ENCODE data around the gene SPIRE2.

Gene SPIRE2

GRCh38 chr16:89853306-89853993 is 25.2 kb downstream of the SPIRE2 start:
- Histone ChIP-seq H3K27ac (no peak overlapping the region), H3K4me3 (ENCODE audit: low read depth, low read length) (no peak overlapping the region), H3K36me3 (replicated peaks) (no peaks in the 10 kb centered on the region), H3K27me3 (replicated peaks) (no peaks in the 10 kb centered on the region)
- in situ Hi-C loops (cut with HindIII; ENCODE audit: low pct_ligation_motif_present, low sequenced_read_pairs): no loop called here
- no peak for DNase-seq
- TF ChIP-seq, protein P1, sequence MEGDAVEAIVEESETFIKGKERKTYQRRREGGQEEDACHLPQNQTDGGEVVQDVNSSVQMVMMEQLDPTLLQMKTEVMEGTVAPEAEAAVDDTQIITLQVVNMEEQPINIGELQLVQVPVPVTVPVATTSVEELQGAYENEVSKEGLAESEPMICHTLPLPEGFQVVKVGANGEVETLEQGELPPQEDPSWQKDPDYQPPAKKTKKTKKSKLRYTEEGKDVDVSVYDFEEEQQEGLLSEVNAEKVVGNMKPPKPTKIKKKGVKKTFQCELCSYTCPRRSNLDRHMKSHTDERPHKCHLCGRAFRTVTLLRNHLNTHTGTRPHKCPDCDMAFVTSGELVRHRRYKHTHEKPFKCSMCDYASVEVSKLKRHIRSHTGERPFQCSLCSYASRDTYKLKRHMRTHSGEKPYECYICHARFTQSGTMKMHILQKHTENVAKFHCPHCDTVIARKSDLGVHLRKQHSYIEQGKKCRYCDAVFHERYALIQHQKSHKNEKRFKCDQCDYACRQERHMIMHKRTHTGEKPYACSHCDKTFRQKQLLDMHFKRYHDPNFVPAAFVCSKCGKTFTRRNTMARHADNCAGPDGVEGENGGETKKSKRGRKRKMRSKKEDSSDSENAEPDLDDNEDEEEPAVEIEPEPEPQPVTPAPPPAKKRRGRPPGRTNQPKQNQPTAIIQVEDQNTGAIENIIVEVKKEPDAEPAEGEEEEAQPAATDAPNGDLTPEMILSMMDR (IDR thresholded peaks at IDR 0.05; ENCODE audit: low read depth, low read length, missing control alignments): no peak

GRCh38 chr16:89855301-89855945 is 27.1 kb downstream of the SPIRE2 start:
- Histone ChIP-seq H3K27me3 (replicated peaks) (no peaks in the 10 kb centered on the region), H3K4me3 (ENCODE audit: low read depth, low read length) (no peak overlapping the region), H3K27ac (no peak overlapping the region), H3K36me3 (replicated peaks) (no peaks in the 10 kb centered on the region)
- in situ Hi-C loops (cut with HindIII; ENCODE audit: low pct_ligation_motif_present, low sequenced_read_pairs): no loop called here
- TF ChIP-seq, protein P1 (IDR thresholded peaks at IDR 0.05; ENCODE audit: low read depth, low read length, missing control alignments): no peak
- DNase-seq: no peak

DNA sequence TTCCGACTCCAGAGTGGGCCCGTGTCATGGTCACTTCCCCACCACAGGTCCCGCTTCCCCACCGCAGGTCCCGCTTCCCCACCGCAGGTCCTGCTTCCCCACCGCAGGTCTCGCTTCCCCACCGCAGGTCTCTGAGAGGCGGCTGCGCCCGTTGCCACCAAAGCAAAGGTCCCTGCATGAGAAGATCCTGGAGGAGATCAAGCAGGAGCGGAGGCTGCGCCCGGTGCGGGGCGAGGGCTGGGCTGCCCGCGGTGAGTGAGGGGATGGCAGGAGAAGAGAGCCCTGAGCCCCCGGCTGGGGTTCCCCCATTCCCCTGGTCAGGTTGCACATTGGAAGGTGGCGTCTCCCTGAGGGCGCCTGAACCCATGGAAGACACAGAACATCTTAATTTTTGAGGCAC is 27.7 kb downstream of the SPIRE2 start:
- H3K27me3 ChIP-seq (replicated peaks): no peaks in the 10 kb centered on the region

DNA sequence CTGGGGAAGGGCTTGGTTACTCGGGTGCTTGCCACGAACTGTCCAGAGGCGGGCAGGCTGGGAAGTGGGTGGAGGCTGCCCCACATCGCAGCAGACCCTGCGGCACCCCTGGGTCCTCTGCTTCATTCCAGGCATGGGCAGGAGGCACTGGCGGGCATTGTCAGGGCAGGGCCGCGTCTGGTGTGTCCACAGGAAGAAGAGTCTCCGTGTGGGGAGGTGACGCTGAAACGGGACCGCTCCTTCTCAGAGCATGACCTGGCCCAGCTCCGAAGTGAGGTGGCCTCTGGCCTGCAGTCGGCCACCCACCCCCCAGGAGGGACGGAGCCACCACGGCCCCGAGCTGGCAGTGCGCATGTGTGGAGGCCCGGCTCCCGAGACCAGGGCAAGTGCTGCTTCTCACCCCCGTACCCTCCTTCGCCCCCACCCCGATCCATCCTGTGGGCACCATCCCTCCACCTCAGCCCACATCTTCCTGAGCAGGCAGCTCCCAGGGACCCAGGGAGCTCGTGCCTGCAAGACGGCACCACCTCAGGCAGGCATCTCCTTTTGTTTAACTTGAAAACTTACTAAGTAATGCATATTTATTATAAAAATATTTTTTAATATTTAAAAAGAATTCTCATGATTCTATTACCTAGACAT is 30.8 kb downstream of the SPIRE2 start:
- H3K4me3 ChIP-seq (ENCODE audit: low read depth, low read length): no peak overlapping the region
- no peaks in the 10 kb centered on the region for H3K27me3 ChIP-seq (replicated peaks)
- no peak overlapping the region for H3K27ac ChIP-seq
- in situ Hi-C loops (cut with HindIII; ENCODE audit: low pct_ligation_motif_present, low sequenced_read_pairs): no loop called here
- DNase-seq: no peak
- no peaks in the 10 kb centered on the region for H3K36me3 ChIP-seq (replicated peaks)
- TF ChIP-seq, protein P1 (IDR thresholded peaks at IDR 0.05; ENCODE audit: low read depth, low read length, missing control alignments): no peak

More for the DNA sequence above, 27.7 kb downstream of the SPIRE2 start:
- no peak overlapping the region for H3K27ac ChIP-seq
- H3K36me3 ChIP-seq (replicated peaks): no peaks in the 10 kb centered on the region
- DNase-seq: no peak
- H3K4me3 ChIP-seq (ENCODE audit: low read depth, low read length): no peak overlapping the region
- in situ Hi-C loops (cut with HindIII; ENCODE audit: low pct_ligation_motif_present, low sequenced_read_pairs): no loop called here
- TF ChIP-seq, protein P1 (IDR thresholded peaks at IDR 0.05; ENCODE audit: low read depth, low read length, missing control alignments): no peak

DNA sequence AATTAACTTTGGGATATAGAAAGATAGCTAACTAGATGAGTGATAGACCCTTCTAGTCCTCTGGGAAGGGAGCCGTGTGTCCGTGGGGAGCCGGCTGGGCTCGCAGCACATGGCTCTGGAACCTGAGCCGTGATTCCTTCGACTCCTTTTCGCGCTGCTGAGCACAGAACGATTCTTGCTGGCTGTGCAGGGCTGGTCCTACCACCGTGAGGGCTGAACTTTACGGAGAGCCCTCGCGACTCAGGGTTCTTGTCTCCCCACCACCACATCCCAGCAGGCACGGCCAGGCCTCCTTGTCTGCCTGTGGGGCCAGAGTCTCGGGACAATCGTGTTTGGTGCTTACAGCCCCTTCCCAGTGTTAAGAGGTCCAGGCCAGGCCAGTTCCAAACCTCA is 31.3 kb downstream of the SPIRE2 start:
- no peak for DNase-seq
- Histone ChIP-seq H3K4me3 (ENCODE audit: low read depth, low read length) (no peak overlapping the region), H3K27me3 (replicated peaks) (no peaks in the 10 kb centered on the region), H3K27ac (no peak overlapping the region), H3K36me3 (replicated peaks) (no peaks in the 10 kb centered on the region)
- TF ChIP-seq, protein P1 (IDR thresholded peaks at IDR 0.05; ENCODE audit: low read depth, low read length, missing control alignments): no peak
- in situ Hi-C loops (cut with HindIII; ENCODE audit: low pct_ligation_motif_present, low sequenced_read_pairs): no loop called here
